Type B pancreatic cell (in vitro differentiated cells): ENCODE measurements around the gene CBX1. TPM values are rescaled to one million over a fixed set of nuclear protein-coding genes. Genes with fewer than 3 reads are reported as not detected.
A peak's percentile ranks its signal among the peaks of the same experiment; 100 is the strongest.

ENCODE experiments used
- DNase-seq: peaks from one replicate; pipeline ENCODE4 v3.0.0; 2021; ENCODE audit warnings: mixed read lengths; ENCODE audit not compliant: unreplicated experiment; ENCODE audit errors: extremely low spot score
- H3K27ac Mint-ChIP-seq: 2 replicates; pipeline ENCODE4 v1.8.0; 2021; ENCODE audit warnings: mild to moderate bottlenecking, mixed read lengths
- H3K27me3 Mint-ChIP-seq: 2 replicates; pipeline ENCODE4 v1.8.0; 2021; ENCODE audit warnings: mixed read lengths
- H3K36me3 Mint-ChIP-seq: 2 replicates; pipeline ENCODE4 v1.8.0; 2021; ENCODE audit warnings: mixed read lengths
- H3K4me1 Mint-ChIP-seq: one replicate; pipeline ENCODE4 v1.8.0; 2021; ENCODE audit warnings: mixed read lengths; ENCODE audit not compliant: unreplicated experiment
- H3K4me3 Mint-ChIP-seq: 2 replicates; pipeline ENCODE4 v1.8.0; 2021; ENCODE audit warnings: mild to moderate bottlenecking, mixed read lengths
- H3K9me3 Mint-ChIP-seq: 2 replicates; pipeline ENCODE4 v1.8.0; 2021; ENCODE audit warnings: mixed read lengths
- total RNA-seq: library from RNA; stranded (reverse); gene quantifications from 2 replicates; pipeline ENCODE4 v1.2.1, GENCODE V29; 2021; ENCODE audit warnings: low replicate concordance
- TF ChIP-seq, protein P1 (sequence below): fragments of 200-600 bp; sonication (generic); conservative IDR thresholded peaks from 2 replicates; pipeline ENCODE4 v1.5.0; 2021; ENCODE audit warnings: antibody characterized with exemption, mild to moderate bottlenecking

Gene CBX1
- total RNA-seq, 1 donor from 2014 or later: 154 TPM

DNA sequence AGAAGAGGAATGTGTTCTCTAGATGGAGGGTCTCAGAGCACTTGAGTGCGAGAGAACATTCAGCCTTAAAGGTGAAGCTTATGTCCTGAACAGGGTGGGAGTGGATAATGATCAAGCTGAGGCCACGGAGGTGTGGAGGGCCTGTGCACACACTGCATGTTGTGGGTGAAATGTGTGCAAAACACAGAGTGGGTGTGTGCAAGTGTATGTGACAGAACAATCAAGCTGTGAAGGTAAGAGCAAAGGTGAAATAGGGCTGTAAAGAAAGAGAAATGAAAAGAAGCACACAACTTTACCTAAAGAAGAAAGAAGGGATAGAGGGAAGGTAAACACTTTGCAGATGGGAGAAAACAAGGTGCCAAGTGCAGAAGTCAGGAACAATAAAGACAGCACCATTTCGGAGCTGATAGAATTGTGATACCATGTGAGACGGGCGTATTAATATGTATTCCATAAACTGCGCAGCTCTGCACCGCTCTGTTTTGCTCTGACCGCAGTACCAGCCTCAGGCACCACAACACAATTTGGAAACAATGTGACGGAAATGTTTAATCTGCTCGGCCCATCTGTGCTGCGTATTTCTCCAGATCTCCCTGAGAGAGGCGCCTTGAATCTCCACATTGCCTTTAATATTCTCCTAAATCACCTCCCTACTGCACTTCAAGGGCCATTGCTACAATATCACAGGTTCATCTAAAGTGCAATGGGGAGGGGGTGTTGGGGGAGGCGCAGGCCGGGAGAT lies 46.9 kb upstream of the CBX1 start:
- TF ChIP-seq, protein P1, sequence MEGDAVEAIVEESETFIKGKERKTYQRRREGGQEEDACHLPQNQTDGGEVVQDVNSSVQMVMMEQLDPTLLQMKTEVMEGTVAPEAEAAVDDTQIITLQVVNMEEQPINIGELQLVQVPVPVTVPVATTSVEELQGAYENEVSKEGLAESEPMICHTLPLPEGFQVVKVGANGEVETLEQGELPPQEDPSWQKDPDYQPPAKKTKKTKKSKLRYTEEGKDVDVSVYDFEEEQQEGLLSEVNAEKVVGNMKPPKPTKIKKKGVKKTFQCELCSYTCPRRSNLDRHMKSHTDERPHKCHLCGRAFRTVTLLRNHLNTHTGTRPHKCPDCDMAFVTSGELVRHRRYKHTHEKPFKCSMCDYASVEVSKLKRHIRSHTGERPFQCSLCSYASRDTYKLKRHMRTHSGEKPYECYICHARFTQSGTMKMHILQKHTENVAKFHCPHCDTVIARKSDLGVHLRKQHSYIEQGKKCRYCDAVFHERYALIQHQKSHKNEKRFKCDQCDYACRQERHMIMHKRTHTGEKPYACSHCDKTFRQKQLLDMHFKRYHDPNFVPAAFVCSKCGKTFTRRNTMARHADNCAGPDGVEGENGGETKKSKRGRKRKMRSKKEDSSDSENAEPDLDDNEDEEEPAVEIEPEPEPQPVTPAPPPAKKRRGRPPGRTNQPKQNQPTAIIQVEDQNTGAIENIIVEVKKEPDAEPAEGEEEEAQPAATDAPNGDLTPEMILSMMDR: no peak
- Mint-ChIP-seq H3K4me3 (no peak overlapping the region), H3K4me1 (peaks cover 21% of the 10 kb centered on the region), H3K9me3 (no peaks in the 10 kb centered on the region), H3K27me3 (peaks cover 87% of the 10 kb centered on the region), H3K36me3 (no peaks in the 10 kb centered on the region), H3K27ac (no peak overlapping the region)
- DNase-seq: no peak

DNA sequence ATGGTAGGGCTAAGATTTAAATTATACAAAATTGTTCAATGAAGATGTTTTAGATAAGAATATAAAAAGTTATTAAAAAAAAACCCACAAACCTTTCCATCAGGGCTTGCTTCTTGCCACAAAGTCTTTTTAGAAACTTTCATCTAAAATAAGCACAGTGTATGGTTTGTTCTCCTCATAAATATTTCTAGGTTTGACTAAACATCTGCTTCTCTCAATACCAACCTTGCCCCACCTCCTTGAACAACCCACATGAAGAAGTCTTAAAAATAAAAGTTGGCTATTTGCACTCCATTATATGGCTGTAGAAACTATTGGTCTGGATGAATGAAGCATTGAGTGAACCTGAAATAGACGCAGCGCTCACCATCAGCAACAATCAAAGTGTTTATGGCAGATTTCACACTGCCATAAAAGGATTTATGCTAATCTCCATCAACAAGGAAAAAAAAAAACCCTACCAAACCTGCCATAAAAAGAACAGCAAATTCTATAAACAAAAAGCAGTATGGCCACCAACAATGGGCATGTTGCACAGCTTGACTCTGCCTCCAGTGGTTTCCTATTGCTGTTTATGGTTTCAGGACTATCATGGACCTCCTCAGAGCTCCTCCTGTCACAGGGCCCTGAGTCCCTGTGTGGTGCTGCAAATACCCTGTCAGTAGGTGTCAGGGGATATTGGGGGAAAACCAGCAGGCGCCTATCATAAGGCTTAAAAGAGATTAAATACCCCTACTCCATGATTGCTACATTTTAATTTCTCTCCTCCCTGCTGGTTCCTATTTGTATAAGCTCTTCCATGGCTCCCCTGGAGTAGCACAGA lies 43.9 kb upstream of the CBX1 start:
- DNase-seq: no peak
- Mint-ChIP-seq H3K4me1 (peaks cover 21% of the 10 kb centered on the region), H3K4me3 (peak overlapping the region; percentile 10), H3K36me3 (no peaks in the 10 kb centered on the region), H3K27me3 (peaks cover 74% of the 10 kb centered on the region), H3K27ac (no peak overlapping the region), H3K9me3 (no peaks in the 10 kb centered on the region)
- TF ChIP-seq, protein P1: no peak

DNA sequence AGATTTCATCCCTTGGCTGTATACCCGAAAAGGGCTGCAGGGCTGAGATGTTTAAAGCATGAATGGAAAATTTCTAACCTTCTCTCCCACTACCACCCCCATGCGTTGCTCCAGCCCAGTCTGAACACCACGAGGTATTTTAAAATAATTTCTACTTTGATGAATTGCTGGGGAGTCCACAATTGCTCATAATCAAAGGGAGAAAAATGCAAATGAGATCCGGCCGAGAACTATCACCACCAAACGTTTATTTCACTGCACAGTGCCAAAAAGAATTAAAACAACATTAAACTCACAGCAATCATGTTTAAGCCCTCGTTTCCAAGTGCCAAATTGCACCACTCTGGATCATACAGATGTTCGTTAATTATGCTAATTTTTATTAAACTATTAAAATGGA lies 43.0 kb upstream of the CBX1 start:
- Mint-ChIP-seq H3K9me3 (no peaks in the 10 kb centered on the region), H3K27ac (no peak overlapping the region), H3K36me3 (no peaks in the 10 kb centered on the region), H3K4me1 (peaks cover 15% of the 10 kb centered on the region), H3K4me3 (no peak overlapping the region), H3K27me3 (peaks cover 71% of the 10 kb centered on the region)
- TF ChIP-seq, protein P1: no peak
- DNase-seq: no peak

DNA sequence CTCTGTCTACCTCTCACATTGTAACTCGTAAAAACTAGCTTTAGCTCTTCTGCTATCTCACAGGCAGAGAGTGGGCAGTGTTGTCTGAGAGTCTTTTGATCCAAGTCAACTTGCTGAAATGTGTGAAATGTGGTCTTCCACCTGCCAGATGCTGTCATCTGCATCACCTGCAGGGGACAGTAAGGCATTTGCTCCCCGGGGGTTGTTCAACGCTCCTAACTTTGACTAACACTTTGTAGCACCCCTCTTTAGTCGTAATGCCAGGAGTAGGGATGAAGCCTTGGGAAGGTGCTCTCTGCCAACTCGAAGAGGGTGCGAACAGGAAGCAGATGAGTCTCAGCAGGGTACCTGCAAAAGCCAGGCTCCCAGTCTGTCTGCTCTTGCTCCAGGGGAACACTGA lies 42.4 kb upstream of the CBX1 start:
- H3K4me1 Mint-ChIP-seq: peaks cover 9% of the 10 kb centered on the region
- no peak for DNase-seq
- TF ChIP-seq, protein P1: no peak
- H3K4me3 Mint-ChIP-seq: no peak overlapping the region
- H3K36me3 Mint-ChIP-seq: no peaks in the 10 kb centered on the region
- no peaks in the 10 kb centered on the region for H3K9me3 Mint-ChIP-seq
- peaks cover 66% of the 10 kb centered on the region for H3K27me3 Mint-ChIP-seq
- no peak overlapping the region for H3K27ac Mint-ChIP-seq

DNA sequence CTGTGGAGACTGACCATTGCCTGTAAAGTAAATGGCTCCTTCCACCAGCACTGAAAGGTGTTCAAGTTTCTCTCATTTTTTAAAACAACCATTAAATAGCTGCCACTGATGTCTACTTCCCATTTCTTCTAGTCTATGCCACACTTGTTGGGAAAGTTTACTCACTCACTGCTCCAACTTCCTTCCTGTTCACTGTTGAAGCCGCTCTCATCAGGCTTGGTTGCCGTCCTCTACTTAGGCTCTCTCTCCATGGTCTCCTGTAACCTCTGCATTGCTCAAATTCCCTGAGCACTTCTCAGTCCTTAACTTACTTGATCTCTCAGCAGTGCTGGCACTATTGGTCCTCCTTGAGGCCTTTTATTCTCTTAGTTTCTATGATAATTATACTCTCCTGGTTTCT lies 38.7 kb upstream of the CBX1 start:
- Mint-ChIP-seq H3K27ac (no peak overlapping the region), H3K27me3 (peaks cover 41% of the 10 kb centered on the region), H3K4me1 (no peaks in the 10 kb centered on the region), H3K9me3 (no peaks in the 10 kb centered on the region), H3K36me3 (no peaks in the 10 kb centered on the region), H3K4me3 (no peak overlapping the region)
- TF ChIP-seq, protein P1: no peak
- DNase-seq: no peak
